IPS DF 4.7 (cell line): ENCODE measurements around the gene ATXN1.

ENCODE experiments used
- DNase-seq: peaks from one replicate; pipeline ENCODE4 v3.0.0-alpha.2; 2013; ENCODE audit warnings: low spot score; ENCODE audit errors: extremely low read depth

The ATXN1 gene

DNA sequence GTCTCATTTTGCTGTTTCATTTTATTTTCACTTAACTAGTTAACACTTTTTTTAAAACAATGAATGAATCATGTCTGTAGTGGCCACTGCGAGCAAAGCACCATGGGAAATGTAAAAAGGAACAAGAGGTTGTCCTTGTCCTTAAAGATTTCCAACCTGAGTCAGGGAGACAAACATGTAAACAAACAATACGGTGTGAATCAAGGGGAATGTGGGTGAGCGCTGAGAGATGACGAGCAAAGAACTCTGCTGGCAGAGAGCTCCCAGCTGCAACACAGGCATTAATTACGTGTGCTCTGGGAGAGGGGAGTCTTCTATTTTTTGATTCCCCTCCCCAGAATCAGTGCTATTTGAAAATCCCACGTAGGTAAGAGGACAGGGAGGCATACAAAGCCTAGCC lies 84.3 kb downstream of the ATXN1 start:
- DNase-seq = no peak

DNA sequence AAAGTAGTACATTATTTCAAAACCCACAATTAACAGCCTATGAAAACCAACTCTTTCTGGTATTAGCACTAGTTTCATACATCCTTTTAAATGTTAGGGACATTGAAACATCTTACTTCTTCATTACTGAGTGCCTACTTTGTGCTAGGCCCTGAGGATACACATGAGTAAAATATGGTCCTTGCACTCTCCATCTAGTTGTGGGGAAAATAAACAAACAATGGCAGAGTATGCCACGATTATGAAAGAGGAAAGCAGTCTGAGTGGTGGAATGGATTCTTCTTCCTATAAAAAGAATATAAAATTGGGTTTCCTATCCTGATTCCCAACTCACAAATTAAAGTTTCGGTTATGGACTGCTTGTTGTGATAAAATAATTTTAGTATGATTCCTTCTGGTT lies 84.9 kb downstream of the ATXN1 start:
- no peak for DNase-seq

DNA sequence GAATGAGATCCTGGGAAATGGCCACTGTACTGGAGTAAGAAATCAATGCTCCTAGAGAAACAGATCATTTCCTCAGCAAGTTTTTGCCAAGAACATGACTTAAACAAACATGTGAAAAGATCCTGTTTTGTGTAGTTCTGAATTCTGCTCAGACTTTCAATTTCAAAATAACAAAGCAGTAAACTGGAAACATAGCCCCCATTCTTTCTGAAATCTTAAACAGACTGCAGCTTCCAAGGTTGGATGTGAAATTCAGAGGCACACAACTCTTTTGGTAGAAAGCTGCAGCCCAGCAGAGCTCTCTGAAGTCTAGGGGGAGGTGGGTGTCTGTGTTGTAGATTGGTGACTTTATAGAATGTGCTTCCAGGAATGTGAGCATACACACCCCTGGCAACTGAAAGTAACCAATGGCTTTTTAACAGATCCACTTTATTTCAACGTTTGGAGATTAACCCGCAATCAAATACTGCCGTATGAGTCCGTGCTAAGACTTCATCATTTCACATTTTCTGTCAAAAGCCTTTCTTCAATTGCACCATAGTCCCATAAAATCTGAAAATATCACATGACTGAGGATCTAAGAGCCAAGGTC lies 86.4 kb downstream of the ATXN1 start:
- no peak for DNase-seq

DNA sequence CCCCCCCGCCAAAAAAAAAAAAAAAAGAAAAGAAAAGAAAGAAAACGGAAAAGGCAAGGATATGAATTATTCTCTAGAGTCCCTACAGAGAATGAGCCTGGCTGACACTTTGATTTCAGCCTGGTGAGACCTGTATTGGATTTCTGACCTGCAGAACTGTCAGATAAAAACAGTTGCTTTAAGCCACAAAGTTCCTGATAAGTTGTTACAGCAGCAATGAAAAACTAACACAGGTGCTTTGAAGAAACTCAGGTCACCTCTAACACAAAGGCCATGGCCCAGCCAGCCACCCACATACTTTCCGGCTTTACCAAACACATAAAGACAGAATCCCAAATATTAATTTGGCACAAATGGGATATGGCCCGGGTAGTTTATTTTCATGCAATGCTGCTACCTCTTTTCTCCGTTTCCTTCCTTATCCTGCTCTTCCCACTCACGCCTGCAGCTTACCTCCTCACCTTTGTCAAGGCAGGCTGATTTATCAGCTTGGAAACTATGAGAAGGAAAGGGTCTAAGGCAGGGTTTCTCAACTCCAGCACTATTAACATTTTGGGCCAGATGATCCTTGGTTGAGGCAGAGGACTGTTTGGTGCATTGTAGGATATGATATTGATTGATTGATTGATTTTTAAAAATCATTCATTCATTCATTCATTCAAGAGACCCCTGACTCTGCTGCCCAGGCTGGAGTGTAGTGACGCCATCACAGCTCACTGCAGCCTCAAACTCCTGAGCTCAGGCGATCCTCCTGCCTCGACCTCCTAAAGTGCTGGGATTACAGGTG lies 88.1 kb downstream of the ATXN1 start:
- no peak for DNase-seq

DNA sequence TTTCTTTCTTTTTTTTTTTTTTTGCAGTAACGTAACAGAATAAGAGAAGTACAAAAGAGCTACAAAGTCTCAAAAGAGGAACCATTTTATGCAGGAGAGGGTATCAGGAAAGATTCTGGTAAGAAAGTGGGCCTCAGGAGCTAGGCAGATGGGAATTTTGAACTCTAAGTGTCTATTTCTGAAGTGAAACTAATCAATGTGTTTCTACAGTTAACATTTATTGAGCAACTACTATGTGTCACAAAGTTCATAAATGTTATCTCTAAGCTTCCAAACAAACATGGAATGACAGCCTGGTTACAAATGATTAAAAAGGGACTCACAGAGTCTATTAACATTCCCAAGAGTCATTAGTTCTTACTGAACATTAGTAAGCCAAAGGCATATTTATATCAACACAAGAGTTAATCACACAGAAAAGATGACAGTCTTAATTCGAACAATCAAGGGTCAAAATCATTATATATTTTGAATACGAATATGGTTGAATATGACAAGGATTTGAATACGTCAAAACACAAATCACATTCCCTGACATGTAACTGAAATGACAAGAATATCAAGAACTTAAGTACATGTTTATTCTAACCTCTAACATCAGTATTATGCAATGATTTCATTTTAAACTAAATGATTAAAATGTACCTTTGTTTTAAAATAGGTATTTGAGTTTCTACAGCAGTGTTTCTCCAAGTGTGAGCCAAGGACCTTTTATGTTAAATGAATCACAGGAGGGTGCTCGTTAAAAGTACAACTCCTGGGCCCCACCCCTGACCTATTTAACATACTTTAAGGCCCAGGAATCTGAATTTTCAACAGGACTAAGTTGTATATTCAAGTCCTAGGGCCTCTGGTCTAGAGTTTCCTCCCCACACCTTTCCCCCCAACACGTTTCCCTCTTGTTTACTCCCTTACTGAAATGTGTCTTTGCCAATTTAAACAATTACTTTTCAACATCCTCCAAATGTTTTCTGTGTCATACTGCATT lies 89.7 kb downstream of the ATXN1 start:
- no peak for DNase-seq

DNA sequence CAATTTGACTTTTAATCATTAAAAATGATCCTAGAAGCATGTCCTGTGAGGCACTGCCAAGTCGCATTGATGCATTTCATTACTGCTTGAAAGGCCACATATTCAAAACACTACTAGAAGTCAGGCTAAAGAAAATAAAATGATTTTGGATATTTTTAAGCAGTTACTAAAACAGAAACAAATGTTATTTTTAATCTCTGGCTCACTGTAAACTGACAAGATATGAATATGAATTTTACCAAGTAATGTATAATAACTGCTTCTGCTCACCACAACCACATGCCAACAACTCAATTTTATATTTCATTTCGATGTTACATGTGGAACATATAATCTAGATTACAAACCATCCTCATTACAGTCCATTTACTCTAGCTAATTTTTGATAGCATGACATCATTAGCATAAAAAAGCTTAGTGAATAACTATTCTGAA lies 90.6 kb downstream of the ATXN1 start:
- no peak for DNase-seq

DNA sequence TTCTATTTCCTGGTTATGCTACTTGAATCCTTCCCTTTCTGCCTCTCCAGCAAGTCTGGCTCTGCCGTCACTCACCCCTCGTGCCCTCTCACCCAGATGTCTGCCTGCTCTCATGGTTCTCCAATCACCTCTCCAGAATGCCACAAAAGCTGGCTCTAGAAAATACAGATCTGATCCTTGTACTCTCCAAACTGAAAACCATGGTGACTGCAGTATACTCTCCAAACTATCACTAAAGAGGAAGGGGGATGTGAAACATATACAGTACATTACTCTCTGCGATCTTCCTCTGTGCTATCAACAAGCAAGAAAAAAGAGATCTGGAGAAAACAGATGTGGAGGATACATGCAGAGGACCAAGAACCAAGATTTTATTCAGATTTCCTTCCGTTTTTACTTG lies 91.1 kb downstream of the ATXN1 start:
- DNase-seq = no peak

DNA sequence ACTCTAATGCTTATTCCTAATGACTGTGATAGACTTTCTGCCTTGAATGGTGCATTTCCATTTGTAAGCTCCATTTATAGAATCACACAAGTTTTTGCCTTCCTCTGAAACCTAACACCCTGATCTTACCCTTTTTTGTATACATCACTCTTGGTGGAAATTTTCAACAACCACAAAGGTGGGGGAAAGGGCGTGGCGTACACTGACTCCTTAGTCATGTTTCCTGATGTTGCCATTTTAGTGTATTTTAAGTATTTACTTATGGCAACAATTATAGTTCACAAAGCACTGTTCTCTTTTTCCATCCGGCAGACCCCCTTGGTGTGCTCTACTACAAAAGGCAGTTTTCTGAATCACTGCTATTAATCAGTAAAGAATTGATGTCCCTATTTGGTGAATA lies 92.0 kb downstream of the ATXN1 start:
- DNase-seq = no peak

DNA sequence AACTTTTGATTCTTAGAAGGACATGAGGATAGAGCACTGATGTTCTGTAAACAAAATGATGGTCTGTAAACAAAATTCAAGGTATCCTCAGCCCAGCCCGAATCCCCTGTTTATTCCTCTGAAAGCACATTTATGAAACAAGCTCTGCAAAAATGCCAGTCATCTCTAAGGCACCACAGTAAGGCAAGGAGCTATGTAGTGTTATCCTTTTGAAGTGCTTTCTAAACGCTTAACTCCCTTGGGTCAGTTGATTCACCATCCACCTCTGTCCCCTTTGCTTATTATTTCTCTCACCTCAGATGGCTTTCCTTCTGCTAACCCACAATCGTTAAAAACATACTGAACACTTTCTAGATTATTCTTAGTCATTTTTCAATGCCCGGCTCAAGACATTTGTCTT lies 93.8 kb downstream of the ATXN1 start:
- DNase-seq = no peak

DNA sequence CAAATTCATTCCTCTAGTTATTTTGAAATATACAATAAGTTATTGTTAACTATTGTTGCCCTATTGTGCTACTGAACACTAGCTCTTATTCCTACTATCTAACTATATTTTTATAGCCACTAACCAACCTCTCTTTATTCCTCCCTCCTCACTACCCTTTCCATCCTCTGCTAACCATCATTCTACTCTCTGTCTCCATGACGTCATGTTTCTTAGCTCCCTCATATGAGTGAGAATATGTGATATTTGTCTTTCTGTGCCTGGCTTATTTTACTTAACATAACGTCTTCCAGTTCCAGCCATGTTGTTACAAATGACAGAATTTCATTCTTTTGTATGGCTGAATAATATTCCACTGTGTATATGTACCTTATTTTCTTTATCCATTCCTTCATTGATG lies 95.3 kb downstream of the ATXN1 start:
- no peak for DNase-seq

DNA sequence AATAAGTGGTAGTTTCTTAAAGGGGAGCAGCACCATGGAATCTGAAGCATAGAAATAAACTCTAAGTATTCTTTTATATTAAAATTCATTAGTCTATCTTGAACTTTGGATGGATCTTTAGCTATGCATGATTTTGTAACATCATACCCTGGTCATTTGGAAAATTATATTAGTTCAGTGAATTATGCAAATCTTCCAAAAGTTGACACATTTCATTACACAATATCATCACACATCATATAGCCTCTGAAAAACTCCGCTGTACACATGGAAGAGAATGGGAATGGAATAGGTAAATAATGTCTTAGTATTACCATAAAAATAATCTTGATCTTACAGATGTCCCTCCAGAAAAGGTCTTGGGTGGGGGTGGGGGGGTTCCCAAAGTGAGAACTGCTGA lies 96.1 kb downstream of the ATXN1 start:
- DNase-seq = no peak

DNA sequence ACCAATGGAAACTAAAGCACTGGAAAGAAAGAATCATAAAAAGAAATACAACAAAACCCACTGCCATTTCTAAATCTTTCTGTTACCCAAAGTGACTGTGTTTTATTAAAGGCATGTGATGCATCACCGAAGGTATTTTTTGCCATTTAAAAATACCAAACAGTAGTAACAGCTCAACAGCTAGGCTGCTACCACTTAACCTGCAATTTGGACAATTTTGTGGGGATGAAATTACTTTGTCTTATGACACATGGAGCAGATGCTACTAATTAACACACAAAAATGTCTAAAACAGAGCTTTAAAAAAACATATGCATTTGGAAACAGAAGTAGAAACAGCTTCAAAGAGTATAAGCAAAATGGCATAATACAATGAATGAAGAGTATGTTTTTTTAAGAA lies 97.4 kb downstream of the ATXN1 start:
- no peak for DNase-seq

DNA sequence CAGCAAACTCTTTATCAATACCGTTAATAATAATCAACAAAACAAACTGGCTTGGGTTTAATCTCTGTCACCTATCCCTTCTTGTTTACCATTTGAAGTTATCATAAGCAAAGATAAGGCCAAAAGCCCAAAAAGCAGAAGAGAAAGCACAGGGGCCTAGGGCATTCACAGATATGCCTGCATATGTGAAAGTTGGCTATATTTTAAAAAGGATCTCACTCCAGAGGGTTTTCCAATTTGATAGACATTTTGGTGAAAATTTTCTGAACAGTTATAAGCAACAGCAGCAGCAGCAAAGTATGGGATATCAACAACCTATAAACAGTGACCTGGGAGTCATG lies 101.1 kb downstream of the ATXN1 start:
- no peak for DNase-seq

DNA sequence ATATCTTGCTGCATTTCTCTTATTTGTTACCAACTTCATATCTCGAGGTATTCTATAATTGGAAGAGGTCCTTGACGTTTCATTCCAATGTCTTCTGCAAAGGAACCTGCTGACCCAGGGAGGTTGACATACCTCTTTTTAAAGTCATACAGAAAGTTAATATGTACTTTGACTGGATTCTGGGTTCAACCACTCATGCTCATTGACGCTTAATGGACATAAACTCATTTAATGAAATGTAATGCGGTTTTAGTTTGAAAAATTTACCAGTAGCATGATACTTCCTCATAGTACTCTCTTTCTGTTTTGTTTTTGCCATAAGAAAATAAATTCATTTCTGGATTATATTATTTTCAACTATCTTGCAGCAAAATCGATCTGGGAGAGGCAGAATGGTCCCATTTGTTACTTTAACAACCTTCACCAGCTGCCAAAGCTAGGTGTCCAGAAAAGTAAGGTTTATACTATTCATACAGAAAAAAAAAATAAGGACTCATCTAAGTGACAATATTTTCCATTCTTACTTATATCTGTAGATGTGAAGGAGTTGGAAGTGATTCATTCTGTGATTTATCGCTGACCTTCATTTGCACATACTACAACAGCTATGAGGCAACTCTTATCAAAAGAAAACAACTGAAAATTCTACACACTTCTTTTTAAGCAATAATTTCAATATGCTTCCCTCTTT lies 101.6 kb downstream of the ATXN1 start:
- DNase-seq = no peak

DNA sequence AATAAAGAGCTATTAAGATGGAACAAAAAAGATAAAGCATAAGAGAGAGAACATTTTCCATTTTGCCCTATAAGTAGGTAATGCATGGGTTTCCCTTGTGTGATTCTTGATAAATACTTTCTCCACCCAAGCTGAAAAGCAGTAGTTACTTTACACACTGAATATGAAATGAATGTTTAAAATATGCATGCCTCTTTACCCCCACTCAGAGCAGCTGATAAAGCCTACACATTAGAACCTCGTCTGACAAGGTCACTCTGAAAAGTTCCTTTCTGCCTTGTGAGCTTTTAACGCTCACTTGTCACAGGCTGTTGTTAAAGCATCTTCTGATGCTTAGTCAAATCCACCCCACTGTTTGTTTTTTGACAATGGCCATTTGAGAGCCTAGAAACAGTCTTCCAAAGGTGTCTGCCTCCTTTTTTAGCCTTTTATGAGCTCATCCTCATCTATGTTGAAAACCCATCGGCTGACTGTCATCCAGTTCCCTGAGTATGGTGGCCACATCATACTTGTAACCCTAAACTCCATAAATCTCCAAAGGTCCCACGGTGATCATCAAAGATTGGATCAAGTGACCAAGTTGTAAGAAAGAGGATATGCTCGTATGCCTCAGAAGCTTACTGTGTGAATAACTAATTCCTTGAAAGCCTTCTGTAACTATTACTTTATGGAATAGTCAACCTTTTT lies 102.8 kb downstream of the ATXN1 start:
- DNase-seq = no peak

DNA sequence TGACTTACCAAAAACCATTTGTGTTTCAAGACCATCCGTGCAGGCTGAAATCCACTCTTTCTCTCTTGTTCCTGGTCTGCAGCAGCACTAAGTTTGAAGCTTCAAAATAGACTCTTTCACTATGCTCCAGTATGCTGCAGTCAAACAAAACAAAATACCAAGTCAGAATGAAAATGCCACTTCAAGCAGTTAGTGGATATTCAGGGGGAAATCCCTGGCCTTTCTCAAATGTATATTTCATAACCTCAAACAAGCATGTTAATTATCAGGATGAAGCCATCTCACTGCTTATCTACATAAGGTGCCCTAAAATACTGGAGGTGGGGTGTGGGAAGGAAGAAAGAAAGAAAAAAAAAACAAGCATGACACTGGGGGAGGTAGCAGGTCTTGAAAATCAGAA lies 103.5 kb downstream of the ATXN1 start:
- no peak for DNase-seq

DNA sequence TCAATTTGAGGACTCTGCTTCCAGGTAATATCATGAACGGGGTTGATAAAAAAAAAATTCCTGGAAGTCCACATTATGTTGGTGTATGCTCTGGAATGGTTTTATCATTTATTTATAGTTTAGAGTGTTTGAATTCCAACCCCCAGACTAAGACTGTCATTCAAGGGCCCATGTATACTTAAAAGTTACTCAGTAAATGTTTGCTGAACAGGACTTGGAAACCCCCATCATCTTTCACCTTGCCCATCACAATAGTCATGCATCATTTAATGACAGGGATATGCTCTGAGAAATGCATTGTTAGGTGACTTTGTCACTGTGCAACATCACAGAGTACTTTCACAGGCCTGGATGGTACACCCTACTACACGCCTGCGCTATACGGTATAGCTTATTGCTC lies 104.8 kb downstream of the ATXN1 start:
- DNase-seq = no peak

DNA sequence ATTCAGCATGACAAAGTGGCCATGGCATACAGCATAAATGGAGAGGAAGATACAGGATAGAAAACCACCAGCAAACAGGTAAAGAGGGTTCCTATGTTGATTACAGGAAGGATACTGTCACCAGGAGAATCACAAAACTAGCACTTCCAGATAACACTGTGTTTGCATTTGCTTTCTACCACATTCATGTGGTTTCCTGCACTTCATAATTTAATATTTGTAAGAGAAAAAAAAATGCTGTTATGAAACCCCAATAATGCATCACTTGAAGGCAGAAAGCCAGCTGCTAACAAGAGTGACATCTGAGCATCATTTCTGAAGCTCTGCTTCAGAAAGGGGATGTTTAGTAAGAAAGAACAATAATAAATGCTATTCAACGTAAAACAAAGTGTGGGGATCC lies 106.6 kb downstream of the ATXN1 start:
- no peak for DNase-seq

DNA sequence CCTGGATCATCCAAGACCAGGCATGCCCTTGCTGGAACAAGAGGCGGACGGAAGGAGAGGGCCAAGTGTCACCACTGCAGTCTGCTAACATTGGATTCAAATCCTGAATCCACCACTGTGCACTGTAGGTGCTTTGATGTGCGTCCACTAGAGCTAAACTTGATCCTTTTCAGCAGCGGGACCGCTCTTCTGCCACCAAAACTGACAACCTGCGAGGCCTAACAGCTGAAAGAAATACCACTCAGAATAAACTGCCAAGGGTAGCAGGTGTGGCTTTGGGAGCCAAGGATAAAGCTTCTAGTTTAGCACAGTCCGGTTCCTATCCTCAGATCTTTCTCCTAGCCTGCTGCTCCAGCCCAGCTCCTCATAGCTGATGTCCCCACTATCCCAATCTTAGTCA lies 108.0 kb downstream of the ATXN1 start:
- DNase-seq = no peak

DNA sequence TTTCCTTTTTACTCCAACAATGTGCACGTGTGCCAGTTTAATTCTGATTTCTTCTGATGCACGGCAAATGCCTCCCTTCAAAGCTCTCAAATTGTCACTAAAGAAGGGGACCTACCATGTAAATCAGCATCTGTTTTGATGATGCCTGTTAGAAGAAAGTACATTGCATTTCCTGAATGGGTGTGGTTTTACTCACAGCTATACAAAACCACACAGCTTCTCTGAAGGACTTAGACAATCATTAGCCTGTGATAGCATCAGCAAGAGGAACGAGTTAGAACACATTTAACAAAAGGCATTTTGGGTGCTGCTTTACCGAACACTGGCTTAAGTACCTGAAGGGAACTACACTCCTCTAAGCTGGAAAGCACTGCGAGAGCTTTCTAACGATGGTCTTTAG lies 109.4 kb downstream of the ATXN1 start:
- no peak for DNase-seq

DNA sequence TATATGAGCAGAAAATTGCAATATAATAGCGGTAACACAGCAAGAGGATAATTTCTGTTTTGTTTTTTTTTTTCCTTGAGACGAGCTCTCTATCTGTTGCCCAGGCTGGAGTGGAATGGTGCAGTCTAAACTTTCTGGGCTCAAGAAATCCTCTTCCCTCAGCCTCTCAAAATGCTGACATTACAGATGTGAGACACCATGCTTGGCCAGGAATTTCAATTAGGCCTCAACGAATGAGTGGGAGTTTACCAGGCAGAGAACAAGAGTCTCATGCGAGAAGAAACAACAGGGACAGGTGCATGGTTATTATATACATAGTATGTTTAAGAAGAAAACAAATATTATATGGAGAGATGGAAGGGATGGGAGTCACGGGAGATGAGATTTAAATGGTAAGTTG lies 111.4 kb downstream of the ATXN1 start:
- DNase-seq = no peak
